AG08395 (cell line): ENCODE data around the gene PSMB5.
"Not testable (repeated sequence)": the region's sequence is repeated elsewhere in the genome, so short reads cannot be mapped to it uniquely, and the experiment has no call there.

Experiments used
- DNase-seq: peaks from one replicate; pipeline ENCODE4 v3.0.0; 2012; ENCODE audit warnings: mixed read lengths, low spot score

Gene PSMB5

DNA sequence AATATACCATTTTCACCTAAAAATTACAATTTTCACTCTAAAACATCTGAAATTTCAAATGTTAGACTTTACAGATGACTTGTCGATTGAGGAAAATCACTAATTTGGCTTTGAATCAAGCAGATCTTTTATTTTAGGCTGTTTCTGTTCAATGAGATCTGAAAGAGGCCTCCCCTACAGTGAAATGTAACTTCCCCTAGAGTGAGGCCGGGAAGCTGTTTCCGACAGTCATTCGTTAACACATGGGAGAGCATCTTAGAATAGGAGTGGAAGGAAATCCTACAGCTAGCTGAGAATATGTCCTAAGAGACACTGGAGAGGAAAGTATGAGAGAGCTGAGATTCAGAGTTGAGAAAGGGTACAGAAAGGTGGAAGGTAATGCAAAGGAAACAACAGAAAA, 19.1 kb downstream of the PSMB5 start:
- DNase-seq, result no peak

DNA sequence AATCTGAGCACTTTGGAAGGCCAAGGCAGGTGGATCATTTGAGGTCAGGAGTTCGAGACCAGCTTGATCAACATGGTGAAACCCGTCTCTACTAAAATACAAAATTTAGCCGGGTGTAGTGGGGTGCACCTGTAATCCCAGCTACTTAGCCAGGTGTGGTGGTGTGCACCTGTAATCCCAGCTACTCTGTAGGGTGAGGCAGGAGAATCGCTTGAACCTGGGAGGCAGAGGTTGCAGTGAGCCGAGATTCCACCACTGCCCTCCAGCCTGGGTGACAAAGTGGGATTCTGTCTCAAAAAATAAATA, 21.0 kb downstream of the PSMB5 start:
- DNase-seq, result not testable (repeated sequence)

DNA sequence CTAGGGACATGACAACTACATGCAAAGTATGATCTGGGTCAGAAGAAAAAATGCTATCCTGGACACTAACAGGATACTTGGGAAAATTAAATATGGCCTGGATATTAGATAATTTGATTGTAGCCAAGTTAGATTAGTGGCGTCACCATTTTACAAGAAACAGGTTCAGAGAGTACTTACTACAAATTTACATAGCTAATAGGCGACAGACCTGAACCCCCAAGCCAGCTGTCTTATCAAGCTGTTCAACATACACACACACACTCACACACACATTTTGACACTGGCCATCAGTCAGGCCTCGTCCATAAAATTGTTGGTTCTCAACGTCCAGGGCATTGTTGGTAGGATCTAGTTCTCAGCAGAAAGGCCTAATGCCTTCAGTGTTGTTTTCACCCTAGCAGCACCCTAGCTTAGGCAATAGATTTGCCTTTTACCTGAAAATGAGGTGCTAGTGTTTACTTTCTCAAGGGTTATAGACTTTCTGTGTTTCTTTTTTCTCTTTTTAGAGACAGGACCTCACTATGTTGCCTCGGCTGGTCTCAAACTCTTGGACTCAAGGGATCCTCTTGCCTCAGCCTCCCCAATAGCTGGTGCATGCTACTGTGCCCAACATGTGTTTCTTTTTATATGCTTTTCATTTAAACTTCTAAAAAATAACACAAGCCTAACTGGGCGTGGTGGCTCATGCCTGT, 21.5 kb downstream of the PSMB5 start:
- no peak for DNase-seq

DNA sequence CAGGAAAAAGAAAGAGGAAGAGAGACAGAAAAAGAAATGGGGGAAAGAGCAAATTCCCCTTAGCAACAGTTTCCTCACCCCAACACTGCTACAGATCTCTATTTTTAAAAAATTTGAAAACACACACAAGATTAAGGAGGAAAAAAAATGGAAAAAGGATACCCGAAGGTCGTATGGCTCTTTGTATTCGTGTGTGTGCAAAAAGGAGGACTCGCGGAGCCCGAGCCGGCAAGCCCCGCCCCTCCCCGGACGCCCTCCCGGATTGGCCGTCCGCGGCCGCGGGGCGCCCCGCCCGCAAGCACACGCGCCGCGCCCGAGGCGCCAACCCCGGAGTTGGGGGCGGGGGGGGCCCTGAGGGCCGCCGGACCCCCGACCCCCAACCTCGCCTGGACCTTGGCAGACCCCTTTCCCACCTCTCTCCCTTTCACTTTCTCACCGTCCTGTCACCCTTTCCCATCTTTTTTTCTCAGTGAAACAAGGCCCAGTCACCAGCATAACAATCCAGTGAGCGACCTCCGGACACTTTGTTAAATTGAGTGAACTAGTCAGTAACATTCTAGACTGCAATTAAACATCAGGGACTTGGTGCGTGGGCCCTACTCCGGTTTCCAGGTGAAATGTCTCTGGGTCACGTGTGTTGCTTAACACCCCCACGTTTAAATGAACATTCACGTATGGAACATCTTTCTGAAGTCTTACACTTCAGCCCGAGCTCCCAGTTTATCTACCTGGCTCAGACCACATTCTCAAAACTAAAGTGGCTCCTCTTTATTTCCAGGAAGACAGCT, 24.6 kb downstream of the PSMB5 start, which contains the start of gene C14orf93:
TSS of gene C14orf93 (minus strand) at position 205 of the 788 bp plus-strand sequence. CDS start 11,120 bp downstream, outside the sequence.
- DNase-seq, result peak; percentile 88

DNA sequence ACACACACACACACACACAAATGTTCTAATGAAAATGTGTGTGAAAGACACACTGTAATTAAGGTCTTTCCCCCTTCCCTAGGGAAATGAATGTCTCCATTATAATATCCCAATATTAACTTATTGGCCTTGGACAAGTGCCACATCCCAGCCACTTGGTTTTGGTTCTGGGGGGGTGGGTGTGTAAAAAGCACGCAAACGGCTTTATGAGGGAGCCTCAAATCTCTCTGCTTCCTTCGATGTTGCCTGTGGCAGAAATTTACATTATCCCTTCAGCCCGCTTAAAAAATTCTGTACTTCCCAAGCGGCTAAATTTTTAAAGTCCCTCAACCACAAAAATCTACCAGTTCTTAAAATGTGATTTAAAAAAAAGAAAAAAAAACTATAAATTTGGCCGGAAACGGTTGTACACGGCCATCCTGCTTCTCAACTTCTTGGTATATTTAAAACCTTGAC, 25.2 kb downstream of the PSMB5 start:
- no peak for DNase-seq

- DNase-seq, result no peak
Measured at GRCh38 chr14:23008831-23009230, 25.9 kb downstream of the PSMB5 start.

DNA sequence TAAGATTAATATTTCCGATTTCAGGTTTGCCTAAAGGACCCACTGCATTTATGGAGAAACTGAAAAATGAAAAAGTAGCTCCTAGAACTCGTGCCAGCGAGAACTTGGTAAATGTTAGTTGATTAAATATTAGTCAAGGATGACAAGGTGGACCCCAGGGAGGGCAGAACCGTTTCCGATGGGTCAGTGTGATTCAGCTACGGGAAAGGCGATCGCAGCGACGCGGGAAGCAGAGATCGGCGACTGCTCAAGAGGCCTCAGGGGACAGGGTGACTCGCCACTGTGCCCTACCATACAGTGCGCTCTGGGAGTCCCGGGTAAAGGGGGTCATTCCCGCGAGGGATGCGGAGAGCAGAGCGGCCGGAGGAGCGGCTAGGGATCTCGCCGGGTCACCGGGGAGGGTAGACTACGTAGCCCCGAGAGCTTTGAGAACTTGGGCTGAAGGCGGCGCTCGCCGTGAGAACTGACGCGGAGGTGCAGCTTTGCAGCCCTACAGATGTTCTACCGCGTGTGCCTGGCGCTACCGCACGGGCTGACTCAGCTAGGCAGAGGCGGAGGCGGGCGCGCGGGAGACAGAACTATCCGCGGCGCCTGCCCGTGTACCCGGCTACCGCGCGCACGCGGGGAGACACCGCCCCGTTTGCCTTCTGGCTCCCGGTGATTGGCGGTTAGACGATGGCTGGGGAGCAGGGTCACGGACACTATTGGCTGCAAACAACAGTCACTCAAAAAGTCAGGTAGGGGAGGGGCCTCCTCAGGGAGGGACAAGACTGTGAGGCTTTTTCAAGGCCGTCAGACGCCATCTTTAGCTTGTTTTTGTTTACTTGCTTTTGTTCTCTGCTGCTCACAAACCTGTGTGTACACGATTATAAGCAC, 27.9 kb downstream of the PSMB5 start:
- DNase-seq, result peak; percentile 100

GRCh38 chr14:23006188-23006534, 28.5 kb downstream of the PSMB5 start:
- DNase-seq, result no peak

GRCh38 chr14:23005451-23006187, 29.1 kb downstream of the PSMB5 start:
- no peak for DNase-seq

GRCh38 chr14:23004274-23004673, 30.4 kb downstream of the PSMB5 start:
- DNase-seq, result not testable (repeated sequence)

- DNase-seq, result no peak
Measured at GRCh38 chr14:23002592-23002991, 32.1 kb downstream of the PSMB5 start.

GRCh38 chr14:23000860-23001259, 33.8 kb downstream of the PSMB5 start:
- DNase-seq, result no peak

DNA sequence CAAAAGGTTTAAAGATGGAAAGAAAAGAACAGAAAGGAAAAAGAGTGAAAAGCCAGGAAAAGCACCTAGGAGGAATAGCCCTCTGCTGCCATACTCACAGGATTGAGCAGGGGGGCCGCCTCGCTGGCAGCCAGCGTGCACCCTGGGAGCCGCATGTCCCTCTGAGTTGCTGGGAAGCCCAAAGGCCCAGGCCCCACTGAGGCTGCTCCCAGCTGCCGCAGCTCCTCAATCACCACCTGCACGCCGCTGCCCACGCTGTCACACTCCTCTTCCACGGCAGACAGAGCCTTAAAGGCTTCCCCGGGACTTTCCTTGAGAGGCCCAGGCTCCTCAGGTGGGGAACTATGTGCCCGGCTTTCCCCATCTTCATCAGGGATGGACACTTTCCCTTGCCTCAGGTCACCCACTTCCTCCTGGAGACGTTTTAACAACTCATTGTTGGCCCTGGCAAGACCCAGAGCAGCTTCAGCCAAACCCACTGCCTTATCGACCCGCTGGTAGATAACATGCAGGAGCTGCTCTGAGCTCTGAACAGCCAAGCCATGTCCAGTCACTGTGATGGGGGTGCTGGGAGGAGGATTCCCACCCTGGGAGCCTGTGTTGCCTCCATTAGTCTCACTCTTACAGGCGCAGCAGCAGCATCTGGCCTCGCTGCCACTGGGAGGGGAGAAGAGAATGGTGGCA, 36.2 kb downstream of the PSMB5 start:
- DNase-seq, result no peak

GRCh38 chr14:22997676-22998323, 36.9 kb downstream of the PSMB5 start:
- no peak for DNase-seq

GRCh38 chr14:22996768-22997654, 37.7 kb downstream of the PSMB5 start:
- no peak for DNase-seq

DNA sequence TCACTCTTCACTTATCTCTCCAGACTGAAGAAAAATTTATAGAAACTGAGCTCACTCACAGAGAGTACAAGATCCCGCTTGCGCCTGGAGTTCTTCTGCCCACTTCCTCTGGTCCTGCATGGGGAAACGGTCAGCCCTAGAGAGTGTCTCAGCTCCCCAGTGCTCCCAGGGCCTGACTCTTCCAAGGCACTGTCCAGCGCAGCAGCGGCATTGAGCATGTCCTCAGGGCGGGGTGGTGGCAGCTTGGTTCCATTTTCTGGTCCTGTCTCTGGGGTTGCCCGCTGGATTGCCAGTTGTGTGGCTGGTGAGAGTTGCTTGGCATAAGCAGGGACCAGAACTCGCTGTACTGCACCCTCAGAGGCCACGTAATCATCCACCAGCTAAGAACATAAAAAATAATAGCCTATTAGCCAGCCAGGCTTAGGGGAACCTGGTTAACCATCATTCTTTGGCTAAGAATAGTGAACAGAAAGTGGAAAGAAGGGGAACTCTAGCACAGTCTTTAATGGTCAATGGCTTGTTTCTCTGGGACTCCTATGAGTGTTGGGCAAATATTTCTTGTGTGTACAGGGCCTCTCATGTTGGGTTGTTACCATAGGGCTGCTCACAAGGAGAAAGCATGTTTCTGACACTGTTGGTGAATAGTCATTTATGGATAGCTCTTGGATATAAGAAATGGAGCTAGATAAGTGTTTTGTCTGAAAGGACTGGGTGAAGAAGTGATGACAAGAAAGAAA, 38.6 kb downstream of the PSMB5 start:
- no peak for DNase-seq

DNA sequence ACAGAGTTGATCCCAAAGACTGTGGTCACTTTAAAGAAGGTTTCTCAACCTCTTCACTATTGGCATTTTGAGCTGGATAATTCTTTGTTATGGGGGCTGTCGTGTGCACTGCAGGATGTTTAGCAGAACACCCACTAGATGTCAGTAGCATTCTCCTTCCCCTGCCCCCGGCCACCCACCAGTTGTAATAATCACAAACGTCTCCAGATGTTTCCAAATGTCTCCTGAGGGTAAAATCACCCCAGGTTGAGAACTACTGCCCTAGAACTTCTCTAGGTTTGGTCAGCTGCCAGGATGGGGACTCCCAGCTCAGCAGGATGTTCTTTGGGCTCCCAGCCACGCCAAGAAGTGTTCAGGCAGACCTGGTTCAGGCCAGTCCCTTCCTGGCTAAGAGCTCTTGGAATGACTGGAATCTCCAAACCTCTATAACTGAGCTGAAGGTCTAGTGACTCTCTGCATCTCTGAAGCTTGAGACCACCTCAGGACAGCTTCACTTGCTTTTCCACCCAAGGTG, 39.9 kb downstream of the PSMB5 start:
- peak; percentile 48 for DNase-seq

DNA sequence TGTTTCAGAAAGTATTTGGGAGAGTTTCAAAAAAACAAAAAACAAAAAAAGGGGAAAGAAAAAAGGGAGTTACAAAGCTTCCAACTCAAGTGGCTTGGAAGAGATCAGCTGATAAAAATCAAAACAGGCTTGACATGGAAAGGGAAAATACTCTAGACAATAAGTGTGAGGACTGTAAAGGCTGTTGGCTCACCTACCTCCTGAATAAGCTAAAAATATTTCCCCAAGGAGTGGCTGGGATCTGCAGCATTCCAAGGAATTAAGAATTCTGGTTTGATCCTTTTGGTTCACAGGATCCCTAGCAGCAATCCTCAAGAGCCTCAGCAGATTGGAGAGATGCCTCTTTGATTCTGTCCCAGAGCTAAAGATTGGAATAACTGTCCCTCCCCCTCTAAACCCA, 41.2 kb downstream of the PSMB5 start:
- DNase-seq, result no peak

GRCh38 chr14:22991852-22992251, 42.8 kb downstream of the PSMB5 start:
- DNase-seq, result no peak
